Caco-2 (cell line): ENCODE data around the gene DDT. TPM values are rescaled to one million over a fixed set of nuclear protein-coding genes. Genes with fewer than 3 reads are reported as not detected.
"Not testable (repeated sequence)": the region's sequence is repeated elsewhere in the genome, so short reads cannot be mapped to it uniquely, and the experiment has no call there.

ENCODE experiments used
- BruUV-seq: library from RNA; stranded (reverse); fragments of 400-500 nt; replicated peaks from 2 replicates; lab custom pipeline; 2021; lab: Mats Ljungman, UMichigan
- CTCF ChIA-PET: fragments of 300-600 bp; sonication (Branson Sonifier 250); formaldehyde crosslinking; loops from one replicate; lab custom pipeline; 2022; ENCODE audit warnings: antibody characterized with exemption; lab: Charles Lee
- POLR2A ChIA-PET: fragments of 300-600 bp; sonication (Branson Sonifier 250); formaldehyde crosslinking; loops from one replicate; lab custom pipeline; 2022; ENCODE audit warnings: antibody characterized with exemption; lab: Charles Lee
- DNase-seq, 2 experiments: peaks; one replicate each; pipeline versions ENCODE4 v3.0.0 to v3.0.0-alpha.2; 2020 to 2022
- H3K27me3 ChIP-seq: replicated peaks from 2 replicates; pipeline ENCODE4 v1.6.0; 2011; ENCODE audit warnings: low read length; ENCODE audit not compliant: control insufficient read depth, insufficient read depth
- H3K36me3 ChIP-seq: 2 replicates; pipeline ENCODE4 v1.5.1; 2011; ENCODE audit warnings: low read length; ENCODE audit not compliant: control insufficient read depth, insufficient read depth
- H3K4me1 ChIP-seq: fragments of 250-450 bp; sonication (Bioruptor Pico); 2 replicates; pipeline ENCODE4 v1.5.1; 2020; ENCODE audit warnings: mild to moderate bottlenecking
- H3K4me3 ChIP-seq: 2 replicates; pipeline ENCODE4 v1.5.1; 2011; ENCODE audit warnings: low read depth, mild to moderate bottlenecking, control low read depth, low read length
- H3K9me3 ChIP-seq: fragments of 250-450 bp; sonication (Bioruptor Pico); 2 replicates; pipeline ENCODE4 v1.5.1; 2020; ENCODE audit warnings: mild to moderate bottlenecking, moderate library complexity
- H3K27ac Mint-ChIP-seq: one replicate; pipeline ENCODE4 v1.8.0; 2022; ENCODE audit warnings: mixed read lengths; ENCODE audit not compliant: unreplicated experiment
- H3K27me3 Mint-ChIP-seq: one replicate; pipeline ENCODE4 v1.8.0; 2022; ENCODE audit warnings: mixed read lengths; ENCODE audit not compliant: insufficient read depth, unreplicated experiment
- H3K36me3 Mint-ChIP-seq: one replicate; pipeline ENCODE4 v1.8.0; 2022; ENCODE audit warnings: mild to moderate bottlenecking, mixed read lengths; ENCODE audit not compliant: insufficient read depth, unreplicated experiment
- H3K4me1 Mint-ChIP-seq: one replicate; pipeline ENCODE4 v1.8.0; 2022; ENCODE audit warnings: low read depth, mixed read lengths; ENCODE audit not compliant: unreplicated experiment
- H3K4me3 Mint-ChIP-seq: one replicate; pipeline ENCODE4 v1.8.0; 2022; ENCODE audit warnings: mild to moderate bottlenecking, moderate library complexity, mixed read lengths; ENCODE audit not compliant: unreplicated experiment
- H3K9me3 Mint-ChIP-seq: one replicate; pipeline ENCODE4 v1.8.0; 2022; ENCODE audit warnings: mixed read lengths; ENCODE audit not compliant: unreplicated experiment
- intact Hi-C: fragments of 100-400 bp; cut with micrococcal nuclease; formaldehyde crosslinking; loops from one replicate; pipeline ENCODE4 v1.10.0; 2022; ENCODE audit not compliant: unreplicated experiment
- total RNA-seq: library from RNA; stranded (reverse); gene quantifications from 2 replicates; pipeline ENCODE4 v1.2.3, GENCODE V29; 2022
- TF ChIP-seq, protein P1 (sequence below), 2 experiments: fragments of 200-600 bp in 1 of 2; IDR thresholded peaks; 1 replicate in 1 of 2; 2 replicates in 1 of 2; pipeline versions ENCODE4 v1.5.1 to v1.8.0; 2011 to 2022; ENCODE audit warnings: antibody characterized with exemption in 1 of 2, control low read depth in 1 of 2, inconsistent platforms in 1 of 2, low read depth in 1 of 2, low read length in 1 of 2, mild to moderate bottlenecking in 1 of 2, moderate library complexity in 1 of 2; ENCODE audit not compliant: insufficient read depth in 1 of 2, severe bottlenecking in 1 of 2, unreplicated experiment in 1 of 2

DDT gene
- total RNA-seq, 1 experiment from 2014 or later, result 123 TPM

DNA sequence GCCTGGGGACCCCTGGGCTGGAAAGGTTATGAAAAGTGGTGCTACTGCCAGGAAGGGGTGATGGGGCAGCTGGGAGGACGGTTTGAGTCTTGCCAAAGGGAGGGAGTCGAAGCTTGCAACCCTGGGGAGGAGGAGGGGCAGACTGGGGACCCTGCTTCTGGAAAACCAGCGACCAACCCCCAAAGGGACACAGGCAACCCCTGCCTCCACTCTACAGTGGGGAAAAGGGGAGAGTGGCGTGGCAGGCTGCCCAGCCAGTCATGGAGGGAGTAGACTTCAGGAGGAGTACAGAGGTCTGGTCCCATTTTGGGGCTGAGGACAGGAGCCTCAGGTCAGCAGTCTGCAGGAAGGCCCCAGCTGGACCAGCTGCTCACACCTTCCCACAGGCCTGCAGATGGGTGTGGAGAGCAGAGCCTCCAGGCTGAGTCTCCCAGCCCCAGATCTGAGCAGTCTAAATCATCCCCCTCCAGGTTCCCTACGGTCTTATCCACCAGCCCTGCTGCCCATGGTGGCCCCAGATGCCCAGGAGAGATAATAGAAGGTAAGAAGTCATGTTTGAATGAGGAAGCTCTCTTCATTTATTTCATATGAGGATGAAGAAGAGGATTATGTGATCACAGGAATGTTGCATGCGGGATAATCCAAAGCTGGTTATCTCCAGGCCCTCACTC, 3.3 kb downstream of the DDT start:
- peaks cover 4% of the 10 kb centered on the region for H3K36me3 ChIP-seq
- ChIA-PET CTCF (no interaction called here), POLR2A (no interaction called here)
- BruUV-seq, result no TSS peak
- H3K4me3 ChIP-seq, result no peak overlapping the region
- Mint-ChIP-seq H3K9me3 (no peaks in the 10 kb centered on the region), H3K4me1 (peaks cover 9% of the 10 kb centered on the region), H3K4me3 (no peak overlapping the region), H3K27ac (peak overlapping the region; percentile 5), H3K36me3 (peaks cover 29% of the 10 kb centered on the region), H3K27me3 (no peaks in the 10 kb centered on the region)
- TF ChIP-seq, protein P1, sequence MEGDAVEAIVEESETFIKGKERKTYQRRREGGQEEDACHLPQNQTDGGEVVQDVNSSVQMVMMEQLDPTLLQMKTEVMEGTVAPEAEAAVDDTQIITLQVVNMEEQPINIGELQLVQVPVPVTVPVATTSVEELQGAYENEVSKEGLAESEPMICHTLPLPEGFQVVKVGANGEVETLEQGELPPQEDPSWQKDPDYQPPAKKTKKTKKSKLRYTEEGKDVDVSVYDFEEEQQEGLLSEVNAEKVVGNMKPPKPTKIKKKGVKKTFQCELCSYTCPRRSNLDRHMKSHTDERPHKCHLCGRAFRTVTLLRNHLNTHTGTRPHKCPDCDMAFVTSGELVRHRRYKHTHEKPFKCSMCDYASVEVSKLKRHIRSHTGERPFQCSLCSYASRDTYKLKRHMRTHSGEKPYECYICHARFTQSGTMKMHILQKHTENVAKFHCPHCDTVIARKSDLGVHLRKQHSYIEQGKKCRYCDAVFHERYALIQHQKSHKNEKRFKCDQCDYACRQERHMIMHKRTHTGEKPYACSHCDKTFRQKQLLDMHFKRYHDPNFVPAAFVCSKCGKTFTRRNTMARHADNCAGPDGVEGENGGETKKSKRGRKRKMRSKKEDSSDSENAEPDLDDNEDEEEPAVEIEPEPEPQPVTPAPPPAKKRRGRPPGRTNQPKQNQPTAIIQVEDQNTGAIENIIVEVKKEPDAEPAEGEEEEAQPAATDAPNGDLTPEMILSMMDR (IDR thresholded peaks at IDR 0.05; ENCODE audit: insufficient read depth in 1 of 2, low read depth in 1 of 2, low read length in 1 of 2, severe bottlenecking in 1 of 2, unreplicated experiment in 1 of 2), result no peak
- H3K4me1 ChIP-seq, result no peaks in the 10 kb centered on the region
- no peaks in the 10 kb centered on the region for H3K9me3 ChIP-seq
- intact Hi-C loops, result no loop called here
- H3K27me3 ChIP-seq, result no peaks in the 10 kb centered on the region
- no peak for DNase-seq

DNA sequence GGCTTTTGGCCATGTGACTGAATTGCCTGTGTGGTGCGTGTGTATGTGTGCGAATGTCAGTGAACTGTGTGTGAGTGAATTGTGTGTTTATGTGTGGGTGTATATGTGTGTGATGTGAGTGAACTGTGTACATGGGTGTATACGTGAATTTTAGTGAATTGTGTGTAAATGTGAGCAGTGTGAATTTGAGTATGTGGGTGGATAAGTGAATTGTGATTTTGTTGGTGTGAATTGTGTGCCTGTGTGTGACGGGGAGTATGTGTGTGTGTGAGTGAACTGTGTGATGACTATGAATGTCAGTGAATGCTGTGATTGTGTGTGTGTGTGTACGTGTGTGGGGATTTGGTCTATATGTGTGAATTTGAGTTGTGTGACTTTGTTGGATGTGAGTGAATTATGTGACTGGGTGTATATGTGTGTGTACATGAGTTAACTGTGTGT, 4.0 kb downstream of the DDT start:
- DNase-seq, result no peak
- CTCF ChIA-PET, result no interaction called here
- H3K4me1 Mint-ChIP-seq, result peaks cover 9% of the 10 kb centered on the region
- POLR2A ChIA-PET, result no interaction called here
- intact Hi-C loops, result no loop called here
- no peaks in the 10 kb centered on the region for H3K4me1 ChIP-seq
- H3K36me3 ChIP-seq, result peaks cover 4% of the 10 kb centered on the region
- no peak overlapping the region for H3K4me3 Mint-ChIP-seq
- no peaks in the 10 kb centered on the region for H3K9me3 Mint-ChIP-seq
- no peak overlapping the region for H3K4me3 ChIP-seq
- no peaks in the 10 kb centered on the region for H3K9me3 ChIP-seq
- peaks cover 29% of the 10 kb centered on the region for H3K36me3 Mint-ChIP-seq
- peak overlapping the region; percentile 5 for H3K27ac Mint-ChIP-seq
- BruUV-seq, result no TSS peak
- no peaks in the 10 kb centered on the region for H3K27me3 Mint-ChIP-seq
- TF ChIP-seq, protein P1 (IDR thresholded peaks at IDR 0.05; ENCODE audit: insufficient read depth in 1 of 2, low read depth in 1 of 2, low read length in 1 of 2, severe bottlenecking in 1 of 2, unreplicated experiment in 1 of 2), result no peak
- H3K27me3 ChIP-seq, result no peaks in the 10 kb centered on the region

DNA sequence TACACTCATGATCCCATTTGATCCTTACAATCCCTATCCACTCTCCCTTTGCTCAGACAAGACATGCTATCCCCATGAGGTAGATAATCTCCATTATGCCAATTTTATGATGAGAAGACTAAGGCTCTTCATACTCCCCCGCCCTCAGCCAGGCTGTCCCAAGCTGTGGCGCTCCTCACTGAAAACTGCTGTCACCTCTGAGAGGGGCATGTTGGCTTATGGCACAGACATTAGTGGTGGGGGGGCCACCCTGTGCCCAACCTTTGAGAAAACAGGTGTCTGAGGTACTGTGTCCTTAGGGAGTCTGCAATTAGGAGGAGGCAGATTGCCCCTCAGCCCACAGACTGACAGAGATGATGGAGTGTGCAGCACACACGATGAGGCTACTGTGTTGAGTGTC, 5.2 kb downstream of the DDT start:
- Histone ChIP-seq H3K9me3 (no peaks in the 10 kb centered on the region), H3K4me1 (no peaks in the 10 kb centered on the region), H3K27me3 (no peaks in the 10 kb centered on the region), H3K36me3 (peaks cover 4% of the 10 kb centered on the region), H3K4me3 (no peak overlapping the region)
- ChIA-PET POLR2A (no interaction called here), CTCF (no interaction called here)
- BruUV-seq, result no TSS peak
- TF ChIP-seq, protein P1 (IDR thresholded peaks at IDR 0.05; ENCODE audit: insufficient read depth in 1 of 2, low read depth in 1 of 2, low read length in 1 of 2, severe bottlenecking in 1 of 2, unreplicated experiment in 1 of 2), result no peak
- H3K36me3 Mint-ChIP-seq, result peaks cover 29% of the 10 kb centered on the region
- DNase-seq, result no peak
- intact Hi-C loops, result no loop called here
- H3K4me1 Mint-ChIP-seq, result peaks cover 9% of the 10 kb centered on the region
- no peak overlapping the region for H3K4me3 Mint-ChIP-seq
- no peaks in the 10 kb centered on the region for H3K9me3 Mint-ChIP-seq
- H3K27me3 Mint-ChIP-seq, result no peaks in the 10 kb centered on the region
- no peak overlapping the region for H3K27ac Mint-ChIP-seq

DNA sequence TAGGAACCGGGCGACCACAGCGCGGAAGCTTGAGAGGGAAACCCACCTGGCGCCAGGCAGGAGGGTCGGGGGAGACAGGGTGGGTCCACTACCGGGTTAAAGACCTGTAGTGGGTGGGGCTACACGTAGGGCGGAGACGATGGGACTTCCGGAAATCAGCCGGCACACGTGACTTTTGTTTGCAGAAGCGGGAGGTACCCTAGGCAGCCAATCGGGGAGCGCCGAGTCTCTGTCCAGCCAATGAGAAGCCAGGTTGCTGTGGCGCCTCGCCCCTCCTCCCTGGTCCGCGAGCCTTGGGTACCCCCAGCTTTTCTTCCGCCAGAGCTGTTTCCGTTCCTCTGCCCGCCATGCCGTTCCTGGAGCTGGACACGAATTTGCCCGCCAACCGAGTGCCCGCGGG, 7.7 kb downstream of the DDT start, which contains the start of gene DDTL:
DDTL (plus strand) TSS at position 321 of the 400 bp plus-strand sequence; CDS start at position 348, 27 bp downstream.
- H3K4me3 Mint-ChIP-seq, BruUV-seq, CTCF ChIA-PET, POLR2A ChIA-PET, H3K4me1 ChIP-seq, H3K9me3 Mint-ChIP-seq, H3K27ac Mint-ChIP-seq, H3K9me3 ChIP-seq, intact Hi-C loops, DNase-seq, H3K4me1 Mint-ChIP-seq, H3K36me3 ChIP-seq, H3K4me3 ChIP-seq, H3K27me3 ChIP-seq, H3K27me3 Mint-ChIP-seq: not testable (repeated sequence)
- peaks cover 26% of the 10 kb centered on the region for H3K36me3 Mint-ChIP-seq

DNA sequence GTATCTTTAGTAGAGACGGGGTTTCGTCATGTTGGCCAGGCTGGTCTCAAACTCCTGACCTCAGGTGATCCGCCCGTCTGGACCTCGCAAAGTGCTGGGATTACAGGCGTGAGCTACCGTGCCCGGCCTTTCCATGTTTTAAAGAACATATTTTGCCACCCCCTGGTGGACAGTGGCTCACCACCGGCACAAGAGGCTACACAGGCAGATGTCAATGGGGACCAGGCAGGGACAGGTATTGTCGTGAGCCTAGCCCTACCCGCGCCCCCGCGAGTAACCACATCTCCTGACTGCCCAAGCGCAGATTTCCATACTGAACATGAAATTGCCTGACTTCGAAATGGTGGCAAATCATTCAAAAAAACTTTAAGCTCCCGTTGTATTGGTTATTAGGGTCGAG, 8.1 kb downstream of the DDT start:
- DNase-seq, H3K27ac Mint-ChIP-seq, H3K9me3 Mint-ChIP-seq, H3K4me3 Mint-ChIP-seq, H3K36me3 ChIP-seq, H3K27me3 Mint-ChIP-seq, BruUV-seq, H3K27me3 ChIP-seq, POLR2A ChIA-PET, intact Hi-C loops, H3K4me1 ChIP-seq, H3K4me1 Mint-ChIP-seq, H3K9me3 ChIP-seq, H3K4me3 ChIP-seq, CTCF ChIA-PET: not testable (repeated sequence)
- peaks cover 21% of the 10 kb centered on the region for H3K36me3 Mint-ChIP-seq
